Thyroid gland (tissue), 4 donors: Measurements from ENCODE around the gene GALNT2. TPM values are rescaled to one million over a fixed set of nuclear protein-coding genes. Genes with fewer than 3 reads are reported as not detected.

ENCODE experiments used
- DNase-seq, 2 donors: peaks; one replicate each; pipeline ENCODE4 v3.0.0-alpha.2; 2019
- H3K27ac ChIP-seq, 3 donors: fragments of 200-600 bp; sonication (generic); 1 replicate in 2 of 3; 2 replicates in 1 of 3; pipeline ENCODE4 v1.5.1; 2016 to 2019; ENCODE audit warnings: mild to moderate bottlenecking in 1 of 3, moderate library complexity in 1 of 3
- H3K27me3 ChIP-seq: fragments of 200-600 bp; sonication (generic); one replicate; pipeline ENCODE4 v1.5.1; 2019
- H3K36me3 ChIP-seq, 2 donors: fragments of 200-600 bp; sonication (generic); one replicate each; pipeline ENCODE4 v1.5.1; 2016 to 2019
- H3K4me1 ChIP-seq, 2 donors: fragments of 200-600 bp; sonication (generic); one replicate each; pipeline ENCODE4 v1.5.1; 2017 to 2019
- H3K4me3 ChIP-seq, 3 donors: fragments of 200-600 bp; sonication (generic); replicated peaks in 1 of 3; 1 replicate in 2 of 3; 2 replicates in 1 of 3; pipeline ENCODE4 v1.5.1; 2016; ENCODE audit warnings: mild to moderate bottlenecking in 1 of 3
- H3K9me3 ChIP-seq: fragments of 200-600 bp; sonication (generic); one replicate; pipeline ENCODE4 v1.5.1; 2017
- CTCF ChIP-seq, 6 experiments: fragments of 200-600 bp in 3 of 6; fragments of 450-650 bp in 3 of 6; sonication (generic) in 3 of 6; IDR thresholded peaks; one replicate each; pipeline ENCODE4 v1.5.1; 2016 to 2019; ENCODE audit warnings: antibody characterized with exemption in 6 of 6, mild to moderate bottlenecking in 2 of 6, inconsistent platforms in 1 of 6, moderate library complexity in 1 of 6
- POLR2A ChIP-seq, 2 donors: fragments of 450-650 bp; IDR thresholded peaks; one replicate each; pipeline ENCODE4 v1.6.1; 2017; ENCODE audit warnings: antibody characterized with exemption in 2 of 2, mild to moderate bottlenecking in 2 of 2, moderate library complexity in 1 of 2
- WGBS, 2 donors: methylation state at CpG; one replicate each; pipeline ENCODE4 v1.1.5; 2017; 5-methylcytosine and 5-hydroxymethylcytosine counted together
- intact Hi-C: fragments of 100-400 bp; cut with DNase I; formaldehyde crosslinking; loops from one replicate; pipeline ENCODE4 v1.15.1; 2023
- total RNA-seq, 4 donors: library from RNA; depleted of rRNA; stranded (reverse); fragments of >200 nt; gene quantifications; one replicate each; pipeline ENCODE4 v1.2.3, GENCODE V29; 2016

Gene GALNT2
- total RNA-seq, 4 donors from 2014 or later = 26.2 to 48.9 (median 42.3) TPM

- H3K36me3 ChIP-seq = no peaks in the 10 kb centered on the region
- DNase-seq = no peak
- H3K27me3 ChIP-seq = no peaks in the 10 kb centered on the region
- no peak overlapping the region for H3K27ac ChIP-seq
- H3K4me1 ChIP-seq = no peaks in the 10 kb centered on the region
- no peaks in the 10 kb centered on the region for H3K9me3 ChIP-seq
- H3K4me3 ChIP-seq = no peak overlapping the region
- intact Hi-C loops = no loop called here
- TF ChIP-seq CTCF (IDR thresholded peaks at IDR 0.05) (no peak), POLR2A (IDR thresholded peaks at IDR 0.05) (no peak)
- 91 to 92% methylated on average over 6 of the region's 6 CpGs for WGBS, 2 donors
Observed at GRCh38 chr1:230032516-230033281, 34.3 kb upstream of the GALNT2 start.

GRCh38 chr1:230037261-230037660 is 29.8 kb upstream of the GALNT2 start:
- TF ChIP-seq CTCF (IDR thresholded peaks at IDR 0.05) (no peak), POLR2A (IDR thresholded peaks at IDR 0.05) (no peak)
- Histone ChIP-seq H3K4me3 (no peak overlapping the region), H3K27me3 (no peaks in the 10 kb centered on the region), H3K36me3 (no peaks in the 10 kb centered on the region), H3K9me3 (no peaks in the 10 kb centered on the region), H3K4me1 (no peaks in the 10 kb centered on the region), H3K27ac (no peak overlapping the region)
- intact Hi-C loops = no loop called here
- 74 to 76% methylated on average over 3 of the region's 3 CpGs for WGBS, 2 donors
- DNase-seq = no peak

- TF ChIP-seq POLR2A (IDR thresholded peaks at IDR 0.05) = no peak
- TF ChIP-seq CTCF (IDR thresholded peaks at IDR 0.05) = no peak
- intact Hi-C loops = no loop called here
- no peak for DNase-seq
- no peaks in the 10 kb centered on the region for H3K9me3 ChIP-seq
- no peak overlapping the region for H3K27ac ChIP-seq
- H3K4me1 ChIP-seq = no peaks in the 10 kb centered on the region
- H3K36me3 ChIP-seq = no peaks in the 10 kb centered on the region
- no peaks in the 10 kb centered on the region for H3K27me3 ChIP-seq
- H3K4me3 ChIP-seq = no peak overlapping the region
- WGBS, 2 donors = 93 to 94% methylated on average over 10 of the region's 10 CpGs
Observed at GRCh38 chr1:230040440-230040839, 26.6 kb upstream of the GALNT2 start.

GRCh38 chr1:230043081-230043480 is 24.0 kb upstream of the GALNT2 start:
- 86 to 91% methylated on average over 3 of the region's 3 CpGs for WGBS, 2 donors
- Histone ChIP-seq H3K27me3 (no peaks in the 10 kb centered on the region), H3K4me1 (no peaks in the 10 kb centered on the region), H3K36me3 (no peaks in the 10 kb centered on the region), H3K4me3 (no peak overlapping the region), H3K9me3 (no peaks in the 10 kb centered on the region), H3K27ac (no peak overlapping the region)
- TF ChIP-seq POLR2A (IDR thresholded peaks at IDR 0.05) (no peak), CTCF (IDR thresholded peaks at IDR 0.05) (no peak)
- intact Hi-C loops = no loop called here
- no peak for DNase-seq

GRCh38 chr1:230044729-230045128 is 22.3 kb upstream of the GALNT2 start:
- TF ChIP-seq POLR2A (IDR thresholded peaks at IDR 0.05) = no peak
- no peak for TF ChIP-seq CTCF (IDR thresholded peaks at IDR 0.05)
- no peaks in the 10 kb centered on the region for H3K36me3 ChIP-seq
- 94% methylated on average over 7 of the region's 7 CpGs for WGBS, 2 donors
- H3K4me3 ChIP-seq = no peak overlapping the region
- no peaks in the 10 kb centered on the region for H3K4me1 ChIP-seq
- H3K27me3 ChIP-seq = no peaks in the 10 kb centered on the region
- no peak overlapping the region for H3K27ac ChIP-seq
- H3K9me3 ChIP-seq = no peaks in the 10 kb centered on the region
- intact Hi-C loops = no loop called here
- no peak for DNase-seq
